H1 (cell line): ENCODE data around the gene WDFY4. TPM values are rescaled to one million over a fixed set of nuclear protein-coding genes. Genes with fewer than 3 reads are reported as not detected.

Source experiments
- CTCF ChIA-PET: fragments of 300-600 bp; sonication (Branson Sonifier 250); formaldehyde crosslinking; loops from one replicate; lab custom pipeline; 2021; ENCODE audit not compliant: partially characterized antibody; lab: Charles Lee
- POLR2A ChIA-PET: fragments of 300-600 bp; sonication (Branson Sonifier 250); formaldehyde crosslinking; loops from one replicate; lab custom pipeline; 2021; ENCODE audit warnings: inconsistent platforms; ENCODE audit not compliant: partially characterized antibody; lab: Charles Lee
- DNase-seq, 2 experiments: peaks; one replicate each; pipeline versions ENCODE4 v3.0.0 to v3.0.0-alpha.2; 2010 to 2022; ENCODE audit warnings: low spot score in 2 of 2, low read depth in 1 of 2, mixed read lengths in 1 of 2
- FAIRE-seq: peaks from 2 replicates; lab custom pipeline; 2011; peaks lifted over from hg19 to GRCh38; lab: Jason Lieb, UNC
- H2AFZ ChIP-seq: 2 replicates; pipeline ENCODE4 v1.8.1; 2012; ENCODE audit warnings: low read length, inconsistent platforms
- H2AK5ac ChIP-seq: 2 replicates; pipeline ENCODE4 v1.6.1; 2013; ENCODE audit warnings: low read depth, low read length
- H2BK120ac ChIP-seq: replicated peaks from 2 replicates; pipeline ENCODE3; 2013; ENCODE audit warnings: low read depth, low read length, inconsistent platforms
- H2BK12ac ChIP-seq: 2 replicates; pipeline ENCODE4 v1.6.1; 2013; ENCODE audit warnings: low read depth, low read length
- H2BK15ac ChIP-seq: 2 replicates; pipeline ENCODE4 v1.6.1; 2013; ENCODE audit warnings: low read length
- H2BK20ac ChIP-seq: 2 replicates; pipeline ENCODE4 v1.6.1; 2013; ENCODE audit warnings: low read length
- H2BK5ac ChIP-seq: 2 replicates; pipeline ENCODE4 v1.6.1; 2013; ENCODE audit warnings: low read depth, low read length
- H3K14ac ChIP-seq: 2 replicates; pipeline ENCODE4 v1.6.1; 2013; ENCODE audit warnings: inconsistent platforms; ENCODE audit not compliant: insufficient read length
- H3K18ac ChIP-seq: 2 replicates; pipeline ENCODE4 v1.6.1; 2013; ENCODE audit warnings: low read length; ENCODE audit errors: extremely low read depth
- H3K23ac ChIP-seq: 2 replicates; pipeline ENCODE4 v1.6.1; 2013; ENCODE audit warnings: inconsistent platforms; ENCODE audit not compliant: insufficient read length
- H3K23me2 ChIP-seq: 2 replicates; pipeline ENCODE4 v1.6.1; 2013; ENCODE audit warnings: low read depth, low read length
- H3K27ac ChIP-seq: 2 replicates; pipeline ENCODE4 v1.6.1; 2011; ENCODE audit warnings: low read depth, low read length, inconsistent platforms
- H3K27me3 ChIP-seq, 4 experiments: replicated peaks in 1 of 4; 1 replicate in 1 of 4; 2 replicates in 3 of 4; pipeline versions ENCODE4 v1.6.1 to v1.8.1; 2011 to 2013; ENCODE audit warnings: low read length in 3 of 4, mild to moderate bottlenecking in 3 of 4, inconsistent platforms in 2 of 4, mixed read lengths in 2 of 4, moderate library complexity in 1 of 4; ENCODE audit not compliant: control insufficient read depth in 3 of 4, insufficient read depth in 3 of 4; ENCODE audit errors: extremely low read depth in 1 of 4
- H3K36me3 ChIP-seq, 4 experiments: 2 replicates each; pipeline versions ENCODE4 v1.6.1 to v1.8.1; 2011 to 2013; ENCODE audit warnings: mild to moderate bottlenecking in 4 of 4, low read length in 3 of 4, moderate library complexity in 2 of 4, control low read depth in 1 of 4, inconsistent platforms in 1 of 4; ENCODE audit not compliant: insufficient read depth in 4 of 4, control insufficient read depth in 2 of 4
- H3K4ac ChIP-seq: replicated peaks from 2 replicates; pipeline ENCODE3; 2013; ENCODE audit warnings: low read length, low read depth, mixed read lengths, inconsistent platforms; ENCODE audit not compliant: insufficient read length
- H3K4me1 ChIP-seq, 4 experiments: replicated peaks in 1 of 4; 1 replicate in 1 of 4; 2 replicates in 3 of 4; pipeline versions ENCODE4 v1.6.1 to v1.8.1; 2011 to 2013; ENCODE audit warnings: low read length in 3 of 4, inconsistent platforms in 2 of 4, mixed read lengths in 1 of 4; ENCODE audit not compliant: insufficient read depth in 4 of 4, control insufficient read depth in 3 of 4
- H3K4me2 ChIP-seq, 2 experiments: 2 replicates each; pipeline versions ENCODE4 v1.6.1 to v1.8.1; 2011 to 2013; ENCODE audit warnings: low read depth in 2 of 2, low read length in 2 of 2, control low read depth in 1 of 2, inconsistent platforms in 1 of 2, mild to moderate bottlenecking in 1 of 2; ENCODE audit not compliant: insufficient read depth in 1 of 2
- H3K4me3 ChIP-seq, 4 experiments: fragments of 200-600, 300-600 bp in 1 of 4; sonication (generic), shearing (Covaris generic), sonication (Bioruptor Twin) in 1 of 4; 2 replicates each; pipeline versions ENCODE4 v1.5.1 to v1.8.1; 2011 to 2016; ENCODE audit warnings: low read length in 4 of 4, low read depth in 3 of 4, control low read depth in 2 of 4, inconsistent platforms in 2 of 4, mild to moderate bottlenecking in 2 of 4, mixed read lengths in 1 of 4, moderate library complexity in 1 of 4; ENCODE audit not compliant: insufficient read depth in 2 of 4; ENCODE audit errors: extremely low read depth in 1 of 4
- H3K56ac ChIP-seq: replicated peaks from 2 replicates; pipeline ENCODE3; 2013; ENCODE audit warnings: low read depth, mild to moderate bottlenecking, mixed read lengths, low read length, inconsistent platforms; ENCODE audit not compliant: insufficient read length
- H3K79me1 ChIP-seq: 2 replicates; pipeline ENCODE4 v1.6.1; 2013; ENCODE audit warnings: low read depth, low read length, control low read depth
- H3K79me2 ChIP-seq, 2 experiments: 2 replicates each; pipeline versions ENCODE4 v1.6.1 to v1.8.1; 2012 to 2013; ENCODE audit warnings: low read length in 2 of 2, mild to moderate bottlenecking in 2 of 2, inconsistent platforms in 1 of 2; ENCODE audit not compliant: insufficient read depth in 2 of 2, control insufficient read depth in 1 of 2
- H3K9ac ChIP-seq, 4 experiments: replicated peaks in 1 of 4; 1 replicate in 1 of 4; 2 replicates in 3 of 4; pipeline versions ENCODE4 v1.6.1 to v1.8.1; 2011 to 2013; ENCODE audit warnings: low read depth in 3 of 4, low read length in 3 of 4, control low read depth in 2 of 4, mild to moderate bottlenecking in 2 of 4, moderate library complexity in 2 of 4, inconsistent platforms in 1 of 4; ENCODE audit errors: extremely low read depth in 1 of 4
- H3K9me3 ChIP-seq, 2 experiments: 2 replicates each; pipeline versions ENCODE4 v1.6.1 to v1.8.1; 2012 to 2013; ENCODE audit warnings: mild to moderate bottlenecking in 2 of 2, moderate library complexity in 2 of 2, control low read depth in 1 of 2, inconsistent platforms in 1 of 2, low read depth in 1 of 2, low read length in 1 of 2, mixed read lengths in 1 of 2; ENCODE audit not compliant: insufficient read depth in 2 of 2
- H4K20me1 ChIP-seq, 2 experiments: replicated peaks in 1 of 2; 2 replicates each; pipeline versions ENCODE3 to v1.8.1; 2011 to 2013; ENCODE audit warnings: inconsistent platforms in 2 of 2, low read length in 2 of 2, mild to moderate bottlenecking in 1 of 2; ENCODE audit not compliant: insufficient read depth in 2 of 2, control insufficient read depth in 1 of 2
- H4K5ac ChIP-seq: 2 replicates; pipeline ENCODE4 v1.6.1; 2013; ENCODE audit warnings: low read length, low read depth, mixed read lengths, inconsistent platforms; ENCODE audit not compliant: insufficient read length
- H4K8ac ChIP-seq: 2 replicates; pipeline ENCODE4 v1.8.0; 2013; ENCODE audit warnings: mild to moderate bottlenecking, moderate library complexity, low read length, inconsistent platforms; ENCODE audit not compliant: insufficient read depth; ENCODE audit errors: extremely low read depth
- H4K91ac ChIP-seq: replicated peaks from 2 replicates; pipeline ENCODE3; 2013; ENCODE audit warnings: low read length, mixed read lengths, inconsistent platforms; ENCODE audit not compliant: insufficient read length
- KDM4A ChIP-seq: IDR thresholded peaks from one replicate; pipeline ENCODE4 v1.7.1; 2012; ENCODE audit warnings: low read depth, mild to moderate bottlenecking, moderate library complexity, low read length, inconsistent platforms; ENCODE audit not compliant: severe bottlenecking
- WGBS, 2 experiments: shearing (Covaris generic) in 1 of 2; methylation state at CpG; one replicate each; pipeline versions ENCODE4 v1.1.6 to v1.1.7; 2013 to 2015; ENCODE audit warnings: low lambda C conversion rate in 2 of 2, mixed read lengths in 2 of 2, inconsistent platforms in 1 of 2, low coverage in 1 of 2, missing lambda C conversion rate in 1 of 2; ENCODE audit not compliant: insufficient replicate concordance in 2 of 2, insufficient coverage in 1 of 2, insufficient read length in 1 of 2; ENCODE audit errors: extremely low coverage in 1 of 2, missing lambda C conversion rate in 1 of 2; 5-methylcytosine and 5-hydroxymethylcytosine counted together
- polyA plus RNA-seq, 7 experiments: library from polyadenylated mRNA; depleted of rRNA in 3 of 7; stranded (reverse) in 5 of 7; unstranded in 2 of 7; fragments of >200 nt in 5 of 7; fragments of 200-250 nt in 2 of 7; gene quantifications; 1 replicate in 5 of 7; 2 replicates in 1 of 7; 4 replicates in 1 of 7; pipeline versions ENCODE4 v1.2.1 to v1.2.3, GENCODE V29; 2011 to 2013; ENCODE audit warnings: missing spikeins in 2 of 7, mixed read lengths in 2 of 7
- total RNA-seq: library from RNA; stranded (reverse); fragmentation: NEBNext Ultra II Directional; extraction: Animal tissue kit (Norgen Biotek cat#: 25700); gene quantifications from 2 replicates; pipeline ENCODE4 v1.2.1, GENCODE V29; 2021

The WDFY4 gene
- total and polyA plus RNA-seq, 2 of the 8 experiments (the other 6 are each of a cell fraction or from before 2014, with no cell fraction given), result not detected

GRCh38 chr10:48890888-48891850 is 206.5 kb downstream of the WDFY4 start:
- H3K4me2 ChIP-seq, result no peak overlapping the region
- no peak overlapping the region for H4K91ac ChIP-seq
- no peak overlapping the region for H3K9ac ChIP-seq
- 93% methylated on average over 11 of the region's 11 CpGs; no CpG with 5 or more reads in 1 of the 2 experiments for WGBS, 2 experiments
- H3K79me1 ChIP-seq, result no peaks in the 10 kb centered on the region
- H2BK20ac ChIP-seq, result no peak overlapping the region
- no peak overlapping the region for H3K23ac ChIP-seq
- no peaks in the 10 kb centered on the region for H3K36me3 ChIP-seq
- no peak overlapping the region for H3K27ac ChIP-seq
- no peak overlapping the region for H2AFZ ChIP-seq
- no peak overlapping the region for H2BK120ac ChIP-seq
- no peak overlapping the region for H2AK5ac ChIP-seq
- H3K23me2 ChIP-seq, result no peaks in the 10 kb centered on the region
- H3K4ac ChIP-seq, result no peak overlapping the region
- CTCF ChIA-PET, result no interaction called here
- no peak overlapping the region for H2BK5ac ChIP-seq
- no peak overlapping the region for H3K18ac ChIP-seq
- no peak overlapping the region for H3K56ac ChIP-seq
- no peaks in the 10 kb centered on the region for H3K79me2 ChIP-seq
- H4K5ac ChIP-seq, result no peak overlapping the region
- H3K4me3 ChIP-seq, result no peak overlapping the region
- FAIRE-seq, result no peak
- no peaks in the 10 kb centered on the region for H3K9me3 ChIP-seq
- DNase-seq, result no peak
- H2BK12ac ChIP-seq, result no peak overlapping the region
- H3K14ac ChIP-seq, result no peak overlapping the region
- H3K27me3 ChIP-seq, result no peaks in the 10 kb centered on the region
- H4K8ac ChIP-seq, result no peak overlapping the region
- no peaks in the 10 kb centered on the region for H4K20me1 ChIP-seq
- POLR2A ChIA-PET, result no interaction called here
- H3K4me1 ChIP-seq, result no peaks in the 10 kb centered on the region
- H2BK15ac ChIP-seq, result no peak overlapping the region
- TF ChIP-seq KDM4A, result no peak
